ENCODE measurements around the gene KRTAP10-4.

The KRTAP10-4 gene

GRCh38 chr21:44568667-44569556, 4.6 kb upstream of the KRTAP10-4 start:
- Histone ChIP-seq H3K4me3 (ENCODE audit: low read depth, low read length) (no peak overlapping the region), H3K36me3 (no peaks in the 10 kb centered on the region), H3K27me3 (peaks cover 9% of the 10 kb centered on the region), H3K4me1 (no peaks in the 10 kb centered on the region), H3K9me3 (no peaks in the 10 kb centered on the region)
- no peak for TF ChIP-seq CTCF (IDR thresholded peaks at IDR 0.05; ENCODE audit: low read depth, low read length)
- DNase-seq: no peak

GRCh38 chr21:44569861-44570517, 3.5 kb upstream of the KRTAP10-4 start:
- DNase-seq: no peak
- peaks cover 9% of the 10 kb centered on the region for H3K27me3 ChIP-seq
- no peaks in the 10 kb centered on the region for H3K4me1 ChIP-seq
- H3K4me3 ChIP-seq (ENCODE audit: low read depth, low read length): no peak overlapping the region
- no peaks in the 10 kb centered on the region for H3K36me3 ChIP-seq
- TF ChIP-seq CTCF (IDR thresholded peaks at IDR 0.05; ENCODE audit: low read depth, low read length): no peak
- H3K9me3 ChIP-seq: no peaks in the 10 kb centered on the region

GRCh38 chr21:44571296-44571695, 2.2 kb upstream of the KRTAP10-4 start:
- no peak for DNase-seq
- Histone ChIP-seq H3K4me1 (no peaks in the 10 kb centered on the region), H3K4me3 (ENCODE audit: low read depth, low read length) (no peak overlapping the region), H3K9me3 (no peaks in the 10 kb centered on the region), H3K36me3 (no peaks in the 10 kb centered on the region), H3K27me3 (peaks cover 16% of the 10 kb centered on the region)
- no peak for TF ChIP-seq CTCF (IDR thresholded peaks at IDR 0.05; ENCODE audit: low read depth, low read length)

DNA sequence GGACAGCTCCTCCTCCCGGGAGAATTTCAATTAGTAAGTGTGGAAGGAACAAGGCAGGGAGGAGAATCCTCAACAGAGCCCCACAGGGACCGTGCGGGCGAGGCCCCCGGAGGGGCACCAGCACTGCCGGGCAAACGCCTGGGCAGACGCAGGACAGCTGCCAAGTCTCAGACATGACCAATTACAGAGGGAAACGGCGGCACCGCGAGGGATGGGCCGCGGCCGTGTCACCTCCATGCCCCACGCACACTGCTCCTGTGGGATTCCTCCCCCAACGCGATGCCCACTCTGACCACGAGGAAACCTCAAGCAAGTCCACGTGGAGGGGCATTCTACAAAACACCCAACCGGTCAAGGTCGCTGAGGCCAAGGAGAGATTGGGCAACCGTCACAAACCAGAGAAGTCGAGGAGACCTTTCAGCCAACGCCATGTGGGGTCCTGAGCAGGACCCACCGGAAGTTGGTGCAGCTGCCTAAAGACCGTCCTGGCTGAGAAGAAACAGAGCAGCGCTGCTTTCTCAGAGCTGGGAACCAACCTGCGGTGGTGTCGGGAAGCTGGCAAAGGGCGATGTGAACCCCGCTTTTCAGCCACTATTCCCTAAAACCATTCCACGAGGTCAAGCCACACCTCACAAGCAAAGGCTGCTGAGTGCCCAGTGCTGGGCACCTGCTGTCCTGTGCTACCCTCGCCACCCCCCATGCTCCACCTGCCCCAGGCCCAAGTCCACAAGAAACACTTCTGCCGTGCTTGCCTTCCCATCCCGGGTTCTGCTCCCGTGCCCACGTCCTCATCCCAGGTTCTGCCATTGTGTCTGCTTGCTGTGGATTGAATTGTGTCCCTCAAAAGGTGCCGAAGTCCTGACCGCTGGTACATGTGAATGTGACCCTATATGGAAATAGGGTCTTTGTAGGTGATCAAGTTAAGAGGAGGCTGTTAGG, 1.4 kb upstream of the KRTAP10-4 start:
- no peak for DNase-seq
- no peaks in the 10 kb centered on the region for H3K36me3 ChIP-seq
- no peaks in the 10 kb centered on the region for H3K9me3 ChIP-seq
- H3K4me3 ChIP-seq (ENCODE audit: low read depth, low read length): no peak overlapping the region
- peaks cover 16% of the 10 kb centered on the region for H3K27me3 ChIP-seq
- no peaks in the 10 kb centered on the region for H3K4me1 ChIP-seq
- no peak for TF ChIP-seq CTCF (IDR thresholded peaks at IDR 0.05; ENCODE audit: low read depth, low read length)

DNA sequence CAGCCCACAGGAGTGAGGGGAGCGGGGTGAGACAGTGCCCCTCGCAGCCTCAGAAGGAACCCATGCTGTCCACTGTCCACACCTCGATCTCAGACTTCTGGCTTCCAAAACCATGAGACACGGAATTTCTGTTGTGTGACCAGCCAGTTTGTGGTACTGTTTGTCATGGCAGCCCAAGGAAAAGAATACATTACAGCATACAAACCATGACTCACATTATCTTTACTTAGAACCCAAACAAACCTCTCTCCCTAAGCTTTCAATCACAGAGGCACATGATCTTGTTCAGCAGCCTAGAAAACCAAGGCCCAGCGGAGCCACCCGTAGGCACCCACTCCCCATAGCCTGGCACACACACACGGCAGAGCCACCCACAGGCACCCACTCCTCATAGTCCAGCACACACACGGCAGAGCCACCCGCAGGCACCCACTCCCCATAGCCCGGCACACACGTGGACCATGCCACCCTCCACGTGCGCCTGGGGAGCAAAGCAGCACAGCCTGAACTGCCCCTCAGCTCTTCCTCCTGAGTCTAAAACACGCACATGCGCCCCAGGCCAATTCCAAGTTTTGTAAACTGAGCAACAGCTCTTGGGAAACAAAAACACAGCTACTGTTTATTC, 458 bp upstream of the KRTAP10-4 start:
- no peaks in the 10 kb centered on the region for H3K9me3 ChIP-seq
- no peak overlapping the region for H3K4me3 ChIP-seq (ENCODE audit: low read depth, low read length)
- H3K27me3 ChIP-seq: peaks cover 16% of the 10 kb centered on the region
- H3K4me1 ChIP-seq: no peaks in the 10 kb centered on the region
- no peaks in the 10 kb centered on the region for H3K36me3 ChIP-seq
- TF ChIP-seq CTCF (IDR thresholded peaks at IDR 0.05; ENCODE audit: low read depth, low read length): no peak
- DNase-seq: no peak
